Keratinocyte (primary cell): ENCODE data around the gene PPP2R5C. TPM values are rescaled to one million over a fixed set of nuclear protein-coding genes. Genes with fewer than 3 reads are reported as not detected.

Experiments used
- DNase-seq: peaks from one replicate; pipeline ENCODE4 v3.0.0-alpha.2; 2011; ENCODE audit warnings: low read depth, missing footprints, low spot score
- FAIRE-seq: peaks from 2 replicates; lab custom pipeline; 2011; peaks lifted over from hg19 to GRCh38; lab: Jason Lieb, UNC
- H2AFZ ChIP-seq: 2 replicates; pipeline ENCODE4 v1.6.0; 2012; ENCODE audit warnings: low read length, control low read depth, inconsistent platforms; ENCODE audit not compliant: control insufficient read depth
- H3K27ac ChIP-seq: 2 replicates; pipeline ENCODE4 v1.5.1; 2011; ENCODE audit warnings: low read length; ENCODE audit not compliant: control insufficient read depth, insufficient read depth
- H3K27me3 ChIP-seq: 3 replicates; pipeline ENCODE4 v1.6.0; 2011; ENCODE audit warnings: low read length; ENCODE audit not compliant: control insufficient read depth, insufficient read depth; ENCODE audit errors: extremely low read depth
- H3K36me3 ChIP-seq, 2 experiments: 2 replicates in 1 of 2; 3 replicates in 1 of 2; pipeline ENCODE4 v1.5.1; 2011; ENCODE audit warnings: low read length in 2 of 2, mild to moderate bottlenecking in 1 of 2; ENCODE audit not compliant: control insufficient read depth in 2 of 2, insufficient read depth in 2 of 2; ENCODE audit errors: extremely low read depth in 1 of 2
- H3K4me1 ChIP-seq: 3 replicates; pipeline ENCODE4 v1.5.1; 2011; ENCODE audit warnings: low read length; ENCODE audit not compliant: control insufficient read depth, insufficient read depth; ENCODE audit errors: extremely low read depth
- H3K4me2 ChIP-seq: 3 replicates; pipeline ENCODE4 v1.6.0; 2011; ENCODE audit warnings: low read depth, low read length; ENCODE audit not compliant: control insufficient read depth, insufficient read depth; ENCODE audit errors: extremely low read depth
- H3K4me3 ChIP-seq, 3 experiments: fragments of 200-600 bp in 1 of 3; sonication (generic) in 1 of 3; 2 replicates in 2 of 3; 3 replicates in 1 of 3; pipeline ENCODE4 v1.5.1; 2011 to 2016; ENCODE audit warnings: low read length in 3 of 3, mild to moderate bottlenecking in 3 of 3, control low read depth in 2 of 3, inconsistent platforms in 1 of 3, low read depth in 1 of 3, mixed read lengths in 1 of 3, mixed run types in 1 of 3, moderate library complexity in 1 of 3; ENCODE audit not compliant: control insufficient read depth in 2 of 3, insufficient read depth in 2 of 3; ENCODE audit errors: extremely low read depth in 1 of 3
- H3K79me2 ChIP-seq: 2 replicates; pipeline ENCODE4 v1.6.0; 2012; ENCODE audit warnings: low read length; ENCODE audit not compliant: control insufficient read depth, insufficient read depth
- H3K9ac ChIP-seq: 3 replicates; pipeline ENCODE4 v1.6.0; 2011; ENCODE audit warnings: low read length; ENCODE audit not compliant: control insufficient read depth, insufficient read depth; ENCODE audit errors: extremely low read depth
- H3K9me1 ChIP-seq: 3 replicates; pipeline ENCODE4 v1.6.0; 2011; ENCODE audit warnings: low read length; ENCODE audit not compliant: control insufficient read depth, insufficient read depth; ENCODE audit errors: extremely low read depth
- H3K9me3 ChIP-seq: 2 replicates; pipeline ENCODE4 v1.5.1; 2012; ENCODE audit warnings: low read depth, low read length; ENCODE audit not compliant: control insufficient read depth
- H4K20me1 ChIP-seq: 3 replicates; pipeline ENCODE4 v1.6.0; 2011; ENCODE audit warnings: low read length; ENCODE audit not compliant: control insufficient read depth, insufficient read depth; ENCODE audit errors: extremely low read depth
- CTCF ChIP-seq, 3 experiments: IDR thresholded peaks in 1 of 3; conservative IDR thresholded peaks in 1 of 3; optimal IDR thresholded peaks in 1 of 3; 2 replicates in 2 of 3; 3 replicates in 1 of 3; pipeline versions ENCODE3 to v1.5.1; 2011; ENCODE audit warnings: low read length in 3 of 3, mild to moderate bottlenecking in 3 of 3, moderate library complexity in 2 of 3, control low read depth in 1 of 3, inconsistent platforms in 1 of 3; ENCODE audit not compliant: insufficient read depth in 2 of 3; ENCODE audit errors: extremely low read depth in 1 of 3
- EZH2 ChIP-seq: IDR thresholded peaks from one replicate; pipeline ENCODE4 v1.6.1; 2012; ENCODE audit warnings: inconsistent platforms, mild to moderate bottlenecking, low read length, moderate library complexity
- dilution Hi-C: fragments of 300-500 bp; cut with MboI; formaldehyde crosslinking; loops from one replicate; pipeline ENCODE4 v1.7.0; 2020; ENCODE audit warnings: low sequenced_read_pairs; ENCODE audit not compliant: extremely low pct_ligation_motif_present
- polyA plus RNA-seq, 5 experiments: library from polyadenylated mRNA; depleted of rRNA in 3 of 5; stranded (reverse) in 3 of 5; stranded (forward) in 1 of 5; unstranded in 1 of 5; fragments of >200 nt; gene quantifications; 1 replicate in 1 of 5; 2 replicates in 3 of 5; 3 replicates in 1 of 5; pipeline versions ENCODE4 v1.2.1 to v1.2.3, GENCODE V29; 2011 to 2012; ENCODE audit warnings: missing spikeins in 2 of 5, low read depth in 1 of 5, low replicate concordance in 1 of 5

The PPP2R5C gene
- polyA plus RNA-seq, 1 donor (not counting 4 experiments of a cell fraction or from before 2014, with no cell fraction given), result 105 TPM

DNA sequence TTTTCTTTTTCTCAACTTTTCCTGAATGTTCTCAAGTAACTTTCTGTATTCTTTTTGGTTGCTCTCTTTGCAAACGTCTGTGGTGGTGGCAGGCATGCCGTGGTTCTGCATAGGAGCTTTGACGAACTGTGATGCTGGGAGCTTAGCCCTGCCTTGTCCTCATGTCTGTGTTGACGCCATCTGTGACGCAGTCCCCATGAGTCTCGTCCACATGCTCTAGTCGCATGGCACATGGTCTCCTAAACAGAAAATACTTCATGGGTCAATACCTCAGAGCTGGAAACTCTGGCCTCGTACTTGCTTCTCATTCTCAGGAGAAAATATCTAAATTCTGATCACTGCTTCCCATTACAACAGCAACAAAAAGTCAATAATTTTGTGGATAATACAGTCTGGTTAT, 152.6 kb downstream of the PPP2R5C start:
- H3K4me1 ChIP-seq, result no peaks in the 10 kb centered on the region
- peaks cover 11% of the 10 kb centered on the region in 2 experiments for H3K36me3 ChIP-seq
- no peak for DNase-seq
- TF ChIP-seq EZH2 (no peak), CTCF (optimal IDR thresholded peaks at IDR 0.05 in 1 of 3, IDR thresholded peaks at IDR 0.05 in 1 of 3, conservative IDR thresholded peaks at IDR 0.05 in 1 of 3; ENCODE audit: extremely low read depth in 1 of 3, insufficient read depth in 2 of 3, low read length in 3 of 3) (no peak)
- no peaks in the 10 kb centered on the region for H3K79me2 ChIP-seq
- no peak overlapping the region for H3K27ac ChIP-seq
- no peaks in the 10 kb centered on the region for H4K20me1 ChIP-seq
- no peaks in the 10 kb centered on the region for H3K9me3 ChIP-seq
- no peaks in the 10 kb centered on the region for H3K27me3 ChIP-seq
- no peak for FAIRE-seq
- H3K9ac ChIP-seq, result no peak overlapping the region
- H3K9me1 ChIP-seq, result no peaks in the 10 kb centered on the region
- H2AFZ ChIP-seq, result no peak overlapping the region
- no peak overlapping the region for H3K4me3 ChIP-seq
- dilution Hi-C loops, result no loop called here
- H3K4me2 ChIP-seq, result no peak overlapping the region

- Histone ChIP-seq H3K27me3 (no peaks in the 10 kb centered on the region), H3K9ac (no peak overlapping the region), H3K36me3 (peaks cover 7 to 11% of the 10 kb centered on the region in 2 experiments), H3K79me2 (no peaks in the 10 kb centered on the region), H4K20me1 (no peaks in the 10 kb centered on the region), H3K9me1 (no peaks in the 10 kb centered on the region), H3K9me3 (no peaks in the 10 kb centered on the region), H3K4me2 (no peak overlapping the region), H2AFZ (no peak overlapping the region), H3K4me3 (no peak overlapping the region), H3K27ac (no peak overlapping the region), H3K4me1 (no peaks in the 10 kb centered on the region)
- FAIRE-seq, result no peak
- TF ChIP-seq CTCF (optimal IDR thresholded peaks at IDR 0.05 in 1 of 3, IDR thresholded peaks at IDR 0.05 in 1 of 3, conservative IDR thresholded peaks at IDR 0.05 in 1 of 3; ENCODE audit: extremely low read depth in 1 of 3, insufficient read depth in 2 of 3, low read length in 3 of 3) (no peak), EZH2 (no peak)
- dilution Hi-C loops, result no loop called here
- no peak for DNase-seq
These were observed 154.6 kb downstream of the PPP2R5C start for GRCh38 chr14:101915871-101916815.
